ENCODE data around the gene TMEM135.
"Not testable (repeated sequence)": the region's sequence is repeated elsewhere in the genome, so short reads cannot be mapped to it uniquely, and the experiment has no call there.

The TMEM135 gene

DNA sequence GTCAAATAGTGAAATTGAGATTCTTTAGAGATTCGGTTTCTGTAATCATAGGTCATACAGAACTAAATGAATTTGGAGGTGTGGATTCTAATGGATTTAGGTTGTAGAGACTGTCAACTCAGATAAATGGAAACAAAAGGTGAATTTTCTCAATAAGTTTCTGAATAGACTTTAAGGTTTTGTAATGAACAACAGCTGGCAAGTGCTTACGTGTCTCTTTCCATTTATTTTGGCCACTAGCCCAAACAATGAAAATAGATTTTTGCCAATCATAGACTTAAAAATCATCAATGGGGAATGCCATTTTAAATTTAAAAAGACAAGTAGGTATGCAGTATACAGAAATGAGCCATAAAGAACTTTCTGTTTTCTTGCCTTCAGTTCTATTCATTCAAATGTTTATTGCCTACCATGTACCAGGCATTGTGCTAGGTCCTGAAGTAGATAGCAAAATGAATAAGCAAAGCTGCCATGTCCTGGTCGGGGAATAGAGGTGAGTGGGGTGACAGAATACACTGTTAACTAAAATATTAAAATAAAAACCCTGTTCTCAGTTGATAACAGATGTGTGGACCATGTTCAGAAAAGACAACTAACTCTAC lies 16.9 kb upstream of the TMEM135 start:
- DNase-seq (ENCODE audit: low spot score): no peak

GRCh38 chr11:87022254-87022653 lies 15.5 kb upstream of the TMEM135 start:
- DNase-seq (ENCODE audit: low spot score): no peak

DNA sequence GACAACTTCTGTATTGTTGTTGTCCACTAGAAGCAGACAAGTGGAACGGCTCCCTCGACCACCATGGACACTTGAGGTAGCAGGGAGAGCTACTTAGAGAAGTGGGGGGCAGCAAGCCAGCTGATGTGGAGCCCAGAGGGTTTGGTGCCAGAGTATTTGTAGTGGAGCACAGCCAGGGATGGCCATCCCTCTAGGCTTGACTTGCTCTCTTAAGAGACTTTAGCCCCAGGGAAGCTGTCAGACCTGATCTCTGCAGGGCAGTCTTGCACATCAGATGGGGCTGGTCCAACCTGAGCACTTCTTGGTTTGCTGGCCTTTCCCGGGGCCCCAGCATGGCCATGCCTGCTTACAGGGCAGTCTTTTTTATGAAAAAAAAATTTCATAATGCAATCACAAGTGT lies 15.0 kb upstream of the TMEM135 start:
- DNase-seq (ENCODE audit: low spot score): no peak

GRCh38 chr11:87026415-87026814 lies 11.3 kb upstream of the TMEM135 start:
- not testable (repeated sequence) for DNase-seq (ENCODE audit: low spot score)

GRCh38 chr11:87030458-87031054 lies 7.2 kb upstream of the TMEM135 start:
- no peak for DNase-seq (ENCODE audit: low spot score)

GRCh38 chr11:87031433-87032170 lies 6.1 kb upstream of the TMEM135 start:
- DNase-seq (ENCODE audit: low spot score): no peak

GRCh38 chr11:87033561-87033960 lies 4.2 kb upstream of the TMEM135 start:
- DNase-seq (ENCODE audit: low spot score): no peak

GRCh38 chr11:87035976-87036583 lies 1.7 kb upstream of the TMEM135 start:
- no peak for DNase-seq (ENCODE audit: low spot score)

DNA sequence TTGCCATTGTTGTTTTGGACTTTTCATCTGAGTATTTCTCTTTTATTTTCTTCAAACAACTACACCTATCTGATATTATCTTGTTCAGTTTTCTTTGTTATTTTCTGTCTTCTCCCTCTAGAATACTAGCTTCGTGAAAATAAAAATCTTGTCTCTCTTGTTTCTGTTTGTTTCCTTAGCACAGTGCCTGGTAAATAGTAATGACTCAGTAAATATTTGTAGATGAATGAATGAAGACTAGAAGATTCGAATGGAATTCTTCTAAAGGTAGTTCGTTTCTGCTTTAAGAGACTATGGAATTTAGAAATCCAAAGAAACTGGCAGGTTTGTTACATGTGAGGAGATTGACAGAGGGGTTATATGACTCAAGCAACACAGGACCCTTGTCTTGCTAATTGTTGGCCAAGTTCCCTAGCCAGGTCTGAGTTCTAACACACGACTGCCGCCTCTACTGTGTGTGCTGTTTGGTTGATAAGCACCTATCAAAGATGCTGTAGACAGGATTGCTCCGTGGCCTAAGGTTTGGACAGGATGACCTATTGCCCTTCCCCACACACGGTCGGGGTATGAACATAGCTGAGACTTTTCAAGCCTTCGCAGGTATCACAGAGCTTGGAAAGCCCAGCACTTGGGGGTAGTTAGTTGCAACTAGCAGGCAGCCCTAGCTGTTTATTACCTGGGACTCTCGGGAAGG lies 831 bp upstream of the TMEM135 start:
- no peak for DNase-seq (ENCODE audit: low spot score)

DNA sequence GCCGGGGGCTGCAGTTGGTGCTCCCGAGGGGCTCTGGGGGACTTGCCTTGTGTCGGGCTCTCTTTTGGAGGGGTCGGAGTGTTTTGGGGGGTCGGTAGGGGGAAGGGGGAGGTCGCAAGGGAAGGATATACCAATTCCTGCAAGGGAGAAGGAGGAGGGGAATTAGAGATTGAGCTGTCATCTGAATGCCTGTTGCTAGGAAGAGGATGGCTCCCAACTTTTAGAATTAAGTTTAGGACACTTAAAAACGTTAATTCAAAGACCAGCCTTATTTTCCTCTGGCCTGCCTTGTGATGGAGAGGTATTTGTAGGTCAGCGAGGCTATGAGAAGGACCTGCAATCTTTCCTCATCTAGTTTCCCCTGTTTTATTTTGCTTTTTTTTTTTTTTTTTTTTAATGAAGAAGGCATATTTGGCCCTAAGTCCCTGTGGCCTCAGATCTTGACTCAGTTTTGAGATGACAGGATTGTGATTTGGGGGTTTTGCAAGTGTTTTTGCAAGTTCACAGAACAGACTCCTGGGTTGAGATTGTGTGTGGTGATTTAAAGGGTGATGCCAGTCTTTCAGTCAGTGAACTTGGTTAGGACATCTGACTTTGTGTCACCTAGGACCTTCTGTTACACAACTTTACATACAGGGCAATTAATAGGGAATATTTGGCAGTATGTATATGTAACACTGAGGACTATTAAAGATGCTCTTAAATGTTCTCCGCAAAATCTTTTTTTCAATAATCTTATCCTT lies 672 bp downstream of the TMEM135 start:
- no peak for DNase-seq (ENCODE audit: low spot score)

DNA sequence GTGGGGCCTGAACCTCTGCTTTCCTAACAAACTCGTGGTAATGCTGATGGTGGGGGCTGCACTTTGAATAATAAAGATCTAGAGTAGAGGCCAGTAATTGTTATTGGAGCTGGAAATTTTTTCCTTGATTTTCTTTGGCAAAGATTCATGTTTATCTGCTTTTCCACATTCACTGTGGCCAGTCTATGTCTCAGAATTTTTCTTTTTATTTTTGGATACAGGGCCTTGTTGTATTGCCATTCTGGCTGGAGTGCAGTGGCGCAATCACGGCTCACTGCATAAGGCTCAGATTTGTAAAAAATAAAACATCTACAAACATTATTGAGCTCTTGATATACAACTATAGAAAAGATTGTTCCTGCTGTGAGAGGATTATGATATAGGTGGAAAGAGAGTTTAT lies 1.6 kb downstream of the TMEM135 start:
- no peak for DNase-seq (ENCODE audit: low spot score)

- no peak for DNase-seq (ENCODE audit: low spot score)
These were observed 6.2 kb downstream of the TMEM135 start for GRCh38 chr11:87043894-87044293.

GRCh38 chr11:87046824-87047223 lies 9.1 kb downstream of the TMEM135 start:
- DNase-seq (ENCODE audit: low spot score): no peak

DNA sequence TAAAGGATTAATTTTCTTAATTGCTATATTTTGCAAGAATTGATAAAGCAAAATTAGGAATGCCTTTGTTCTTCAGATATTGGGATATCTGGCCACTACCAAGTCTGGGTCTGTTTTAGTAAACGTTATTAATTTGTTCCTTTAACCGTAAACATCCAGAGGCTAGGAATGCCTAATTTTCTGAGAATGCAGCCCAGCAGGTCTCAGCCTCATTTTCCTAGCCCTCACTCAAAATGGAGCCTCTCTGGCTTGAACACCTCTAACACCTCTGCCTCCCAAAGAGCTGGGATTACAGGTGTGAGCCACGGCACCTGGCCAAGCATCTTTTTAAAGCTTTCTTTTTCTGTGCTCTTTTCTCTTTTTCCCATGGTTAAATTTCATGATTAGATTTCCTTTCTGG lies 18.4 kb downstream of the TMEM135 start:
- no peak for DNase-seq (ENCODE audit: low spot score)

DNA sequence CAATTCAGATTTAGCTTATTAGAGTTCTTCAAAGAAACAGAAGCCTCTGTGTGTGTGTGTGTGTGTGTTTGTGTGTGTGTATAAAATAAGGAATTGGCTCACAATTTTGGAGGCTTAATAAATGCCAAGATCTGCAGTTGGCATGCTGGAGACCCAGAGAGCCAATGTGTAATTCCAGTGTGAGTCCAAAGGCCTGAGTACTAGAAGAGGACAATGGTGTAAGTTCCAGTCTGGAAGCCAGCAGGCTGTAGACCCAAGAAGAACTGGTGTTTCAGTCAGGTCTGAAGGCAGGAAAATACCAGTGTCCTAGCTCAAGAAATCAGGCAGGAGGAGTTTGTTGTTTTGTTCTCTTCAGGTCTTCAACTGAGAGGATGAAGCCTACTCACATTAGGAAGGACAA lies 20.0 kb downstream of the TMEM135 start:
- no peak for DNase-seq (ENCODE audit: low spot score)

- no peak for DNase-seq (ENCODE audit: low spot score)
These were observed 22.1 kb downstream of the TMEM135 start for GRCh38 chr11:87059596-87060390.

DNA sequence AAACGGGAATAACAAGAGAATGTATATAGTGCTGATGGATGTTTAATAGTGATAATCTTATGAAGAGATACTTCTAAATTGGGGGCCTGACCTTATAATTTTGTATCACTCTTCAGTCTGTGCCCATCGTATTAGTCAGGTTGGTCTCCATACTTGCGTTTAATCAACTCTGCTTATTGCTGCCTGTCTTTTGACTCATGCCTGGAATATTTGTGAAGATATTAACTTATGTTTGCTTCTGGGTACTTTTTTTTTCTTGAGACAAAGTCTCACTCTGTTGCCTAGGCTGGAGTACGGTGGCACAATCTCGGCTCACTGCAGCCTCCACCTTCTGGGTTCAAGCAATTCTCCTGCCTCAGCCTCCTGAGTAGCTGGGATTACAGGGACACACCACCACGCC lies 24.0 kb downstream of the TMEM135 start:
- no peak for DNase-seq (ENCODE audit: low spot score)

- no peak for DNase-seq (ENCODE audit: low spot score)
These were observed 26.2 kb downstream of the TMEM135 start for GRCh38 chr11:87063982-87064381.

DNA sequence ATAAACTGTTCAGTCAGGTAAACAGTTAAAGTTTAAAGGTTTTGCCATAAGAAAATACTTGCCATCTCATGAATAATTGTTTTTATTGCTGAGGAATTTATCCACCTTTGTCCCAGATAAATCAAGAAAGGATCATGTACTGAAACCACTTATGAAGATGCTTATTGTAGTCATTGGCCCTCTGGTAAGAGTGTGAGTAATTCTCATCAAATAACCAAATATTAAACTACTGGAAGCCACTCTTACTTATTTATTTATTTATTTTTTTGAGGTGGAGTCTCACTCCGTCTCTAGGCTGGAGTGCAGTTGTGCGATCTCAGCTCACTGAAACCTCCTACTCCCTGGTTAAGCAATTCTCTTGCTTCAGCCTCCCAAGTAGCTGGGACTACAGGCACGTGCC lies 35.1 kb downstream of the TMEM135 start:
- no peak for DNase-seq (ENCODE audit: low spot score)

- DNase-seq (ENCODE audit: low spot score): no peak
These were observed 38.6 kb downstream of the TMEM135 start for GRCh38 chr11:87076260-87076783.
